Measurements from ENCODE around the gene ATG7.
"Not testable (repeated sequence)": the region's sequence is repeated elsewhere in the genome, so short reads cannot be mapped to it uniquely, and the experiment has no call there.

Gene ATG7

DNA sequence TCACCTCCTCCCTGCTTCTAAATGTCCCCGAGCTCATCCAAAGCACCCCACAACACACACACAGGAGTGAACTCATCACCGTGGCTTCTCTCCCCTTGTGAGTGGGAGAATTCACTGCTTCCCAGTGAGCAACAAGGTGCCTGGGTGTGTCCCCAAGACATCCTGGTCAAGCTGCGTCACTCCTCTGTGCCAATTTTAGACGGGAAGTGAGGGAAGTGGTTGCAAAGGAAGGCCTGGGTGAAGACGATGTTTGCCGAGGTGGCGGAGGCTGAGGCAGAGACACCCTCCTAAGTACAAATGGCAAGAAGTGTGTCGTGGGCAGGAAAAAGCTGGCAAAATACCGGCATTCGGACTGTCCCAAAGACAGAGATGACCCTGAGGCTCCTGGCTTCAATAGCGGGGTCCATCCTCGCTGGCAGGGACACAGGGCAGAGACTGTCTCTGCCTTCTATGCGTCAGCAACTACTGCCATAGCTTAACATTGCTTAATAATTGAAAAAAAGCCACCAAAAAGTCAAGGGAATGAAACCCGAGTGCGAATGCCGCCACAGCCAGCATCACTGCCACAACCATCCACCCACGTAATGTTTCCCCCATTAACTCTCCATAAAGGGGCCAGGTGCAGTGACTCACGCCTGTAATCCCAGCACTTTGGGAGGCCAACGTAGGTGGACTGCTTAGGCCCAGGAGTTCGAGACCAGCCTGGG, 298.7 kb downstream of the ATG7 start:
- DNase-seq, result no peak

- not testable (repeated sequence) for DNase-seq
Observed at GRCh38 chr3:11572660-11573059, 300.5 kb downstream of the ATG7 start.

DNA sequence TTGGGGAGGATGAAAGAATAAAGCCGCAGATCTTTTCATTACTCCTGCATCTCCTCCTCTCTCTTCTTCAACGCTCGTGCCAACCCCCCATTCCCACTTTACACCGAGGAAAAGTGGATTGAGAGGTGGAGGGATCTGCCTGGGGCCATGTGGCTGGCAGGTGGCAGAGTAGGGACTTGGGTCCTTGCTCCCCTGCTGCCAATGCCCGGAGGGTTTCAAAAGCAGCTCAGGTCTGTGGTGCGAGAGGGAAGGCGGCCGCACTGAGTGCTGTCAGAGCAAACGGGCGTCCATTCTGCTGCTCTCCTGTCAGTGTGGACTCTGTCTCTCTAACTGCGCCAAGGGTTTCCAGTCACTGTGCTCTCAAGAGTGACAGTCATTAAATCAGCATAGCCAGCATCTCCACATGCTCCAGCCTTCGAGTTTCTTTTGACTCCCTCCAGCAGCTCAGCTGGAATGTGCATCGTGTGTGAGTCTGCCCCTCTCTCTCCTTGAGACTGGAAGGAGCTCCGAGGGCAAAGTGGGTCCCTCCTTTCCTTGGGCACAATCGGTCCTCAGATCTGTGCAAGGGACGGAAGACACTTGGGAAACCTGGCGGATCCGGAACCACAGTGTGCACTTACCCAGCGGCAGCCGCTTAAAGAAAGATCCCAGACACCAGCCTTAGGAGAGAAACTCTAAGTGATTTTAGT, 302.9 kb downstream of the ATG7 start:
- no peak for DNase-seq

GRCh38 chr3:11575677-11576076, 303.5 kb downstream of the ATG7 start:
- no peak for DNase-seq

DNA sequence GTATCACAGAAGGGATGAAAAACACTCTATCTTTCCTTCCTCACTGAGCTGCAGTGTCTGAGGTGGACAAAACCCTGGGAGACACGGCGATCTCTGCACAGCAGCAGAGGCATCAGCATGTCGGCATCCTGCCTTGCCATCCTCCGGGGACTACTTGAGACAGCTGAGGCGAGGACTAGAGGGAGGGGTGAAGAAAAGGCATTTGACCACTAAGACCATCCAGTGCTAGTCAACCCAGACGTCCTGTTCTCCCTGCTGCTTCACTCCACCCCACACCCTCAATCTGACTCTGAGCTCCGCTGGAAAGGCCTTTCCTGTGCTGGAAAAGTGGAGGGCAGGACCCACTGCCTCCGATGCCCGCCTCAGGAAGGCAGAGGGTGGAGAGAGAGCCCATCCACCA, 304.3 kb downstream of the ATG7 start:
- no peak for DNase-seq

GRCh38 chr3:11578169-11578568, 306.0 kb downstream of the ATG7 start:
- no peak for DNase-seq

GRCh38 chr3:11580645-11581044, 308.4 kb downstream of the ATG7 start:
- no peak for DNase-seq

GRCh38 chr3:11581237-11582190, 309.3 kb downstream of the ATG7 start:
- DNase-seq, result no peak

DNA sequence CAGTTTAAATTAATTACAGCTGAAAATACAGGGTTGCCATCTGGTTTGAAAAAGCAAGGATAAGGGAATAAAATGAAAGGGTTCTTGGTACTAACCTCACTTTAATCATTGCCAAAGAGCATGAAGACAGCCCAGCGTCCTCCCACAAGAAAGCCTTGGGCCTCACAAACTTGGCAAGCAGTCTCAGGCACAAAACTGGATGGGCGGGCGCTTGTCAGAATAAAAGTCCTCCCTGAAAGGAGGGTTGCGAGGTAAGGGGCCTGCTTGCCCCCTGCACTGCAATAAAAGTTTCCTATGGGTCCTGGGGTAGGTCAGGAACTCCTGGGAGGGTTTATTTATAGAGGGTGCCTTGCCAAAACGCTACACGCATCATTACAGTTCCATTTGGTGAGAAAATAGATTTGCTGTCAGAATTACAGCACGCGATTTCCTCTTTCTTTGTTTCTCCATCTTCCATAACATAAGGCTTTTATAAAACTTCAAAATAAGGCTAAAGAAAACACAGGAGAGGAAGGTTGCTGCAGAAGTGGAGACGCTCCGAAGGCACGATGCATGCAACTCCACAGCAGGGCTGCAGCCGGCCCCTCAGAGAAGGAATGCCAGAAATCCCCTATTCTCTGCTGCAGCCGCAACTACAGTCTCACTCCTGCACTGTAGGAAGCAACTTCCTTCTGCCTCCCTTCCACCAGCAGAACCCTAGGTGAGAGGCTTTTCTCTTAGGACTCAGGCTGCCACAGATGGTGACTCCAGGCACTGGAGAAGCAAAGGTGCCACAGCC, 310.2 kb downstream of the ATG7 start:
- no peak for DNase-seq

GRCh38 chr3:11583235-11583634, 311.0 kb downstream of the ATG7 start:
- no peak for DNase-seq

DNA sequence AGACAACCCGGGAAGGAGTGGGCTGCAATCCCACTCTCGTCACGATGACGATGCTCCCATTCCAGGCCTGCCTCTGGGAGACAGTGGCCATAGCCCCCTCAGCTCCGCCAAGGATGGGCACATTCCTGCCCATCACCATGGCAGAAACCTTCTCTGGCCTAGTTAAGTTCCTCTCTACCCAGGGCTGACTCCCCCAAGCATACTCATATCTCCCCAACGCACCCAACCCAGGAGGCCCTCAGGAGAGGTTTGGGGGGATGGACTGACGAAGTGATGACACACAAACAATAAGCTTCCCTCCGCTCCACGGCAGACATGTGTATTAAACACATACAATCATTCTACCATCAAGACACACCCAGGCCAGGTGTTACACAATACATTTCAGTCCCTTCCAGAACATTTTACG, 311.4 kb downstream of the ATG7 start:
- DNase-seq, result no peak

- DNase-seq, result no peak
Observed at GRCh38 chr3:11584570-11584969, 312.4 kb downstream of the ATG7 start.

DNA sequence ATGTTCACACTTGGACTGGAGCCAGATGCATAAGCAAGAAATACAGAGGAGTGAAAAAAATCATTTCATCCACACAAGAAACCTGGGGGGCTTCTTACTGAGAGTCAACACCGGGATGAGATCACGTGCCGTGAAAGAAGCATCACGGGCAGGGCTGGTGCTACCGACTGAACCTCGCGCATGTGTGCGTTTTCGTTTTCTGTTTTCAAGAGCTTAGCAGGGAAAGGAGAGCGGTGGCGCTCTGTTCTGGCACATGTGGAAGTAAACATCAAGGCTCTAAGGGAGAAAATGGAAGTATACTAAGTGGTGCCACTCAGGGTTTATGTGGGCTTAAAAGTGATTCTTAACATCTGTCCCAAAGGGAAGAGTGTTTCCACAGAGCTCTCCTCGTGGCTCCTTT, 315.6 kb downstream of the ATG7 start:
- DNase-seq, result no peak

DNA sequence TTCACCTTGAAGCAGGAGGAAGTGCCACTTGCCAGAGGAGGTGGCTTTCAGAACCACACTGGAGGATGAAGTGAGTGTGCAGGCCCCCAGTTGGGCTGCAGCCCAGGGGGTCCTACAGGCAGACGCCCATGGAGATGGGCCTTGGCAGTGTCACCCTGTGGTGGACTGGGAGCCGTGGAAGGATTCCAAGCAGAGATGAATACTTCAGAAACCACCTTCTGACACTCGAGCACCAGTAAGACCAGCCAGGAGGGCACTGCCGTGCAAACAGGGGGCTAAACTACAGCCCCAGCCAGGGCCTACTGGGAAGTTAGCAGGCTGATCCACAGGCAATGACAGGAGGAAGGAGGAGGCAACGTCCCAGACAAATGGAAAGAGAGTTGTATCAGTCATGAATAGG, 316.1 kb downstream of the ATG7 start:
- no peak for DNase-seq

- DNase-seq, result no peak
Observed at GRCh38 chr3:11588755-11589154, 316.6 kb downstream of the ATG7 start.

- no peak for DNase-seq
Observed at GRCh38 chr3:11589706-11590105, 317.5 kb downstream of the ATG7 start.

DNA sequence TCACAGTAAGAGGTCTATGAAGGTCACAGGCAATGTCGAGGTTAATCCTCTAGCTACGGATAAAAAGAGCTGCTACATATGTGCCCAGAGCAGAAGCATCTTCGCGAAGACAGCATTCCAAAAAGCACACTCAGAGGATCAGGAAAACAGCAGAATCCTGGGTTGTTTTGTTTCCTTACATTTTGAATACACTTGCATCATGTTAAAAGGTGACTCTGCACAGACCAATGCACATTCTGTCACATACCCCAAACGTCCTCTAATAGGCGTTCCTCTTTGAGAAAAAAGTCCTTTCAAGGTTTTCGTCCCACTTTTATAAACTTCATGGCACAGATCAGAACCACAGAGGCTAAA, 318.8 kb downstream of the ATG7 start:
- no peak for DNase-seq

DNA sequence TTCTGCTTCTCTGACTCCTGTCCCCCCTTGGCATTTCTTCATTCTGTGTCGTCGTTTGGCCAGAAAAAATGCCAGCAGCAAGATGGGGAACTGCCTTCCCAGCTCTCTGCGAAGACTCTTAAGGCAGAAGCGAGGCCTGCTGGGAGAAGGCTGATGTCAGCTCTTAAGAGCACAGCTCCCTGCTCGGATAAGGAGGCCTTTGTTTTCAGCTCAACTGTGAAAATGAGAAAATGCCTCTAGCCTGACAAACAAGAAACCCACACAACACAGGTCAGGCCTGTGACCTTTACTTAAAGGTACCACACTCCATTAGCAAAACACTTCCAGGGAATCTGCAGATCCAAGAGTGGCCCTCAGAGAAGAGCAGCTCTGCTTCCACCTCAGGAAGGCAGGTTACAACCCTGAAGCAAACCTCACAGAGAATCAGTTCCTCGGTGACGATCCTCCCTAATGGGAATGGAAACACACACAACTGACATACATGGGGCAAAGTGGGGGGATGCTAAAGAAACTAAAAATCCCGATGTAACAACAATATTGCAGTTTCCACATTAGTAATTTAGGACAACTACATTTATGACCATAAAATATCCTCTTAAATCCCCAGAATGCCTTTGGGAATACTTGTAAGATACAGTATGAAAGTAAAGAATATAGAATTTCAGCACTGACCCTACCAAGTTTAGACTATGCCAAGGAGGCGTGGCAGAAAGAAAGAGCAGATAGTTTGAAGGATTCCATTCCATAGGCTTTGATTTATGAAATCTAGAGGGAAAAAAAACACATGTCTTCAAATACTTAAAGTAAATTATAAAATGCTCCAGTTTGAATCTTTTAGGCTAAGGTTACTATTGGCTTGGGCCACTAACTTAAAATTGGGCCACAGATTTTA, 319.4 kb downstream of the ATG7 start:
- DNase-seq, result no peak

DNA sequence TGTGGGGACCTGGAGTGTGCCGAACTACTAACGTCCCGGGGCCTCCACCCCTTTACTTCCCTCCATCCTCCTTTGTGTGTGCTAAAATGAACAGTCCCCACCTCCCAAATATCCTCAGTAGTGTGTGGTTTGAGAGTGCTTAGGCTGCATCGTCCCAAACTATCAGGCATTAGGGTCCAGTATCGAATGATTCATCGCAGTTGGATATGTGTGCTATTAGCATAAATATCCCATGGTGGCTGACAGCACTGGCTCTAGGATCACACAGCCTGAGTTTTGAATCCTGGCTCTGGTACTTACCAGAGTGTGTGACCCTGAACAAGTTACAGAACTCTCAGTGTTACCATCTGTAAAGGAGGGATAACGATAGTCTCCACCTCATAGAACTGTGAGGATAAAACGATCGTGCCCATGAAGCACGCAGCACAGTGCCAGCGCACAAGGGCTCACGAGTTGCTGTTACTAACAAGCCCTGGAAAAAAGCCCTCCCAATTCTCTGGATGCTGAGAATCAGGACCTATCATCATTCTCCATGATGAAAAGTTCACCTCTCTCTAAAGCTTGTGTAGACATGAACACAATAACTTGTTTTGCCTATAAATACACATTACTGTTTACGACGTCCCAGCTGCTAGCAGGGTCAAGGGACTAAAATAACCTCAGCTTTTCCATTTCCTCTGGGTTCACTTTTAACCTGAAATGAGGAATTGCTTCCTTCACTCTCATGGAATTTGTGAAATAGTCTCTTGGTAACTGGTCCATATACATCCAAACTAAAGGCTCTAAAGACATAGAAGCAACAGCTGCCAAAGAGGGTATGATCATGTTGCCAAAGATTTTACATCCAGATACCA, 320.5 kb downstream of the ATG7 start:
- no peak for DNase-seq

- no peak for DNase-seq
Observed at GRCh38 chr3:11593318-11594034, 321.3 kb downstream of the ATG7 start.

Measured in NCI-H2171 (cell line).